ES-I3 (cell line): ENCODE data around the gene IGF1R.
"Not testable (repeated sequence)": the region's sequence is repeated elsewhere in the genome, so short reads cannot be mapped to it uniquely, and the experiment has no call there.

Experiments used
- H3K36me3 ChIP-seq: 2 replicates; pipeline ENCODE4 v1.6.1; 2013; ENCODE audit warnings: mild to moderate bottlenecking, low read length, control low read depth, moderate library complexity; ENCODE audit not compliant: insufficient read depth
- H3K4me1 ChIP-seq: 2 replicates; pipeline ENCODE4 v1.6.1; 2013; ENCODE audit warnings: mild to moderate bottlenecking, control low read depth, low read length; ENCODE audit not compliant: insufficient read depth
- H3K9ac ChIP-seq: 2 replicates; pipeline ENCODE4 v1.6.1; 2013; ENCODE audit warnings: low read depth, mild to moderate bottlenecking, low read length, moderate library complexity
- H3K9me3 ChIP-seq: 2 replicates; pipeline ENCODE4 v1.6.1; 2013; ENCODE audit warnings: mild to moderate bottlenecking, low read length, moderate library complexity; ENCODE audit not compliant: control insufficient read depth, insufficient read depth

Gene IGF1R

GRCh38 chr15:98958918-98959639, 310.7 kb downstream of the IGF1R start:
- no peaks in the 10 kb centered on the region for H3K4me1 ChIP-seq
- no peak overlapping the region for H3K9ac ChIP-seq
- H3K36me3 ChIP-seq, result peaks cover 61% of the 10 kb centered on the region
- H3K9me3 ChIP-seq, result peaks cover 5% of the 10 kb centered on the region; the same call in 1 of the 2 replicates

- Histone ChIP-seq H3K9me3 (peaks cover 5% of the 10 kb centered on the region; the same call in 1 of the 2 replicates), H3K4me1 (no peaks in the 10 kb centered on the region), H3K9ac (no peak overlapping the region), H3K36me3 (peaks cover 58% of the 10 kb centered on the region)
These were observed 311.3 kb downstream of the IGF1R start for GRCh38 chr15:98959640-98960007.

- H3K9me3 ChIP-seq, result peaks cover 5% of the 10 kb centered on the region; the same call in 1 of the 2 replicates
- peaks cover 57% of the 10 kb centered on the region for H3K36me3 ChIP-seq
- no peak overlapping the region for H3K9ac ChIP-seq
- no peaks in the 10 kb centered on the region for H3K4me1 ChIP-seq
These were observed 312.3 kb downstream of the IGF1R start for GRCh38 chr15:98960555-98961050.

GRCh38 chr15:98963444-98963843, 315.1 kb downstream of the IGF1R start:
- no peak overlapping the region for H3K9ac ChIP-seq
- peaks cover 39% of the 10 kb centered on the region for H3K36me3 ChIP-seq
- peaks cover 5% of the 10 kb centered on the region; the same call in 1 of the 2 replicates for H3K9me3 ChIP-seq
- no peaks in the 10 kb centered on the region for H3K4me1 ChIP-seq

- peaks cover 5% of the 10 kb centered on the region; the same call in 1 of the 2 replicates for H3K9me3 ChIP-seq
- no peak overlapping the region for H3K9ac ChIP-seq
- H3K4me1 ChIP-seq, result no peaks in the 10 kb centered on the region
- peaks cover 28% of the 10 kb centered on the region for H3K36me3 ChIP-seq
These were observed 316.3 kb downstream of the IGF1R start for GRCh38 chr15:98964466-98965133.

GRCh38 chr15:98965134-98965491, 316.8 kb downstream of the IGF1R start:
- H3K9me3 ChIP-seq, H3K9ac ChIP-seq, H3K4me1 ChIP-seq: not testable (repeated sequence)
- peaks cover 23% of the 10 kb centered on the region for H3K36me3 ChIP-seq

GRCh38 chr15:98965597-98965996, 317.3 kb downstream of the IGF1R start:
- Histone ChIP-seq H3K36me3 (peaks cover 18% of the 10 kb centered on the region), H3K9ac (no peak overlapping the region), H3K9me3 (peaks cover 5% of the 10 kb centered on the region; the same call in 1 of the 2 replicates), H3K4me1 (no peaks in the 10 kb centered on the region)

- Histone ChIP-seq H3K36me3 (peaks cover 12% of the 10 kb centered on the region), H3K9ac (no peak overlapping the region), H3K9me3 (peaks cover 5% of the 10 kb centered on the region; the same call in 1 of the 2 replicates), H3K4me1 (no peaks in the 10 kb centered on the region)
These were observed 317.9 kb downstream of the IGF1R start for GRCh38 chr15:98966091-98966787.

GRCh38 chr15:98967096-98967495, 318.8 kb downstream of the IGF1R start:
- Histone ChIP-seq H3K9ac (no peak overlapping the region), H3K9me3 (no peaks in the 10 kb centered on the region), H3K4me1 (no peaks in the 10 kb centered on the region), H3K36me3 (peaks cover 5% of the 10 kb centered on the region)

- Histone ChIP-seq H3K9ac (no peak overlapping the region), H3K36me3 (peaks cover 5% of the 10 kb centered on the region), H3K9me3 (no peaks in the 10 kb centered on the region), H3K4me1 (no peaks in the 10 kb centered on the region)
These were observed 319.6 kb downstream of the IGF1R start for GRCh38 chr15:98967916-98968315.

- Histone ChIP-seq H3K36me3 (peaks cover 3% of the 10 kb centered on the region), H3K9ac (no peak overlapping the region), H3K9me3 (no peaks in the 10 kb centered on the region), H3K4me1 (no peaks in the 10 kb centered on the region)
These were observed 320.2 kb downstream of the IGF1R start for GRCh38 chr15:98968576-98968975.

GRCh38 chr15:98969126-98969735, 320.9 kb downstream of the IGF1R start:
- Histone ChIP-seq H3K36me3 (no peaks in the 10 kb centered on the region), H3K9me3 (no peaks in the 10 kb centered on the region), H3K4me1 (no peaks in the 10 kb centered on the region), H3K9ac (no peak overlapping the region)

GRCh38 chr15:98970799-98971198, 322.5 kb downstream of the IGF1R start:
- Histone ChIP-seq H3K4me1 (no peaks in the 10 kb centered on the region), H3K36me3 (no peaks in the 10 kb centered on the region), H3K9ac (no peak overlapping the region), H3K9me3 (no peaks in the 10 kb centered on the region)

GRCh38 chr15:98976500-98976899, 328.2 kb downstream of the IGF1R start:
- Histone ChIP-seq H3K36me3 (no peaks in the 10 kb centered on the region), H3K9ac (no peak overlapping the region), H3K9me3 (no peaks in the 10 kb centered on the region), H3K4me1 (no peaks in the 10 kb centered on the region)
